Left ventricle myocardium inferior (tissue), 1 donor: ENCODE data around the gene LAMC3. TPM values are rescaled to one million over a fixed set of nuclear protein-coding genes. Genes with fewer than 3 reads are reported as not detected.

Experiments used
- DNase-seq: peaks from one replicate; pipeline ENCODE4 v3.0.0-alpha.2; 2020
- H3K27ac ChIP-seq: fragments of 200-600 bp; replicated peaks from 2 replicates; pipeline ENCODE4 v1.8.0; 2021
- H3K27me3 ChIP-seq: fragments of 200-600 bp; 2 replicates; pipeline ENCODE4 v1.8.0; 2021; ENCODE audit warnings: low read depth
- H3K36me3 ChIP-seq: fragments of 200-600 bp; 2 replicates; pipeline ENCODE4 v1.8.0; 2021
- H3K4me1 ChIP-seq: fragments of 200-600 bp; 2 replicates; pipeline ENCODE4 v1.8.0; 2021
- H3K4me3 ChIP-seq: fragments of 200-600 bp; 2 replicates; pipeline ENCODE4 v1.8.0; 2021; ENCODE audit warnings: mild to moderate bottlenecking, moderate library complexity
- H3K9me3 ChIP-seq: fragments of 200-600 bp; replicated peaks from 2 replicates; pipeline ENCODE4 v1.8.0; 2021
- intact Hi-C: fragments of 100-400 bp; cut with micrococcal nuclease; formaldehyde crosslinking; loops from one replicate; pipeline ENCODE4 v1.11.0; 2022
- total RNA-seq: library from RNA; stranded (reverse); fragmentation: NEBNext Ultra II Directional; extraction: Animal tissue kit (Norgen Biotek cat#: 25700); gene quantifications from one replicate; pipeline ENCODE4 v1.2.1, GENCODE V29; 2021
- TF ChIP-seq, protein P1 (sequence below): fragments of 200-600 bp; IDR thresholded peaks from 2 replicates; pipeline ENCODE4 v1.8.0; 2021; ENCODE audit warnings: antibody characterized with exemption, mild to moderate bottlenecking, borderline replicate concordance
- donor health status: DM: no; HTN: yes; CAD: no; lungs with severe emphysema.

Gene LAMC3
- total RNA-seq, 1 donor from 2014 or later = 0.66 TPM

DNA sequence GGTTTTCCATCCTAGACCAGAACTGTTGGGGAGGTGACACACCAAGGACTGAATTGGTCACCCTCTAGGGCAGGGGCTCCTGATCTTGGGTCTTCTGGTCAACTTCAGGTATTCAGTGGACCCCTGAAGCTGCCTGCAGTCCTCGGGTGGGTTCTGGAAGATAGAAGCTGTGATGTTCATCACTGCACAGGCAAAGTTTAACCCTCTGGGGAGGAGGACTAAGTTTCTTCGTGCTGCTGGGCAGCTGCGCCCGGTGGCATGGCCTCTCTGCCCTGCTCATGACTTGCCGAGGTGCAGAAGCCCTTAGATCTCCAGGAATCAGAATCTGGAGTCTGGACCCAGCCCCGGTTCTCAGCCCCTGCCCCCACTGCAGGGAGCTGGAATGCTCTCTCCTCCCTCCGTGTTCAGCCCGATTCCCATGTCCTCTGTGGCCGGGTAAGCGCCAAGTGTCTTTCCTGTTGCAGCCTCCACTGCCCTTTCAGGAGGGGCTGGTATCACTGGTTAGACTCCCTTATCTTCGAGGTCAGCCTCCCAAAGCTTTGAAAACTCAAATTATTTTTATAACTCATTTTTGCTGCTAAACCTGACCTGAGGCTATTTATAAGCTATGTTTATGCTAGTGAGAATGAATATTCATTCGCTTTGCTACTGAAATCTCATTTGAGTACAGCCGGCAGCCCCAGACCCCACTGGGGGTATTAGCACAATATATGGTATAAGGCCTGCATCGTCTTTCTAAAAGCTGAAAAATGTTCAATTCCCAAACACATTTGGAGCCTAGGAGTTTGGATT, 1.7 kb downstream of the LAMC3 start:
- no peaks in the 10 kb centered on the region for H3K36me3 ChIP-seq
- H3K27me3 ChIP-seq = peaks cover 90% of the 10 kb centered on the region
- no peak for DNase-seq
- H3K9me3 ChIP-seq = no peaks in the 10 kb centered on the region
- intact Hi-C loops = no loop called here
- peaks cover 7% of the 10 kb centered on the region for H3K4me1 ChIP-seq
- H3K4me3 ChIP-seq = no peak overlapping the region
- TF ChIP-seq, protein P1, sequence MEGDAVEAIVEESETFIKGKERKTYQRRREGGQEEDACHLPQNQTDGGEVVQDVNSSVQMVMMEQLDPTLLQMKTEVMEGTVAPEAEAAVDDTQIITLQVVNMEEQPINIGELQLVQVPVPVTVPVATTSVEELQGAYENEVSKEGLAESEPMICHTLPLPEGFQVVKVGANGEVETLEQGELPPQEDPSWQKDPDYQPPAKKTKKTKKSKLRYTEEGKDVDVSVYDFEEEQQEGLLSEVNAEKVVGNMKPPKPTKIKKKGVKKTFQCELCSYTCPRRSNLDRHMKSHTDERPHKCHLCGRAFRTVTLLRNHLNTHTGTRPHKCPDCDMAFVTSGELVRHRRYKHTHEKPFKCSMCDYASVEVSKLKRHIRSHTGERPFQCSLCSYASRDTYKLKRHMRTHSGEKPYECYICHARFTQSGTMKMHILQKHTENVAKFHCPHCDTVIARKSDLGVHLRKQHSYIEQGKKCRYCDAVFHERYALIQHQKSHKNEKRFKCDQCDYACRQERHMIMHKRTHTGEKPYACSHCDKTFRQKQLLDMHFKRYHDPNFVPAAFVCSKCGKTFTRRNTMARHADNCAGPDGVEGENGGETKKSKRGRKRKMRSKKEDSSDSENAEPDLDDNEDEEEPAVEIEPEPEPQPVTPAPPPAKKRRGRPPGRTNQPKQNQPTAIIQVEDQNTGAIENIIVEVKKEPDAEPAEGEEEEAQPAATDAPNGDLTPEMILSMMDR = no peak
- H3K27ac ChIP-seq = no peak overlapping the region

DNA sequence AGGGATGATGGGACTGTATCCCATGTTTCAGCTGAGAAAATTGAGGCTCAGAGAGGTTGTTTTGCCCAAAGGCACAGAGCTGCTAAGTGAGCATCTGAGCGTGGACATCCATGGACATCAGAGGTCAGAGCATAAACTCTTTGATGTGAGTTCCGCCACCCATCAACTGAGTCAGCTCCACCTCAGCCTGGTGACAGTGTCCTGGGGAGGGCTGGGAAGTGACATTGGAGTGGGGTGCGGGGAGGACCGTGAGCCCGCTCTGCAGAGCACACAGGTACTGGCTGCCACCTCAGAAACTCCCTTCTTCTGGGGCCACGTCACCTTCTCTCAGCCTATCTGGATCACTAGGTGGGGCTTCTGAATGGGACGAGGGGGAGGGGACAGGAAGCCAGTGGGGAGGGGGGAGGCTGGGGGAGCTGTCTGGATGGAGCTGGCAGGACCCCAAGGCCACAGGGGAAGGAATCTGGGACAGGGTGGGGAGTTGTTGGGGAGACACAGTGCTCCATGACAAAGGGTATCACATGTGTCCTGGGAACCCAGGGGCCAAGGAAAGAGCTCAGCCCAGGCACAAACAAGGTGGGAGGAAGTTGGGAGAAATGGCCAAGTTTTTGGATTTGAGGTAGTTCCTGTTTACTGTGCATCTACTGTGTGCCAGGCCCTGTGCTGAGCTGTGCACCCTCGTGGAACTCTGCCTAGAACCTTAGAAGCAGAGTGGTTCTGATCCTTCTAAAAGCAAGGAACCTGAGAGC, 2.5 kb downstream of the LAMC3 start:
- H3K36me3 ChIP-seq = no peaks in the 10 kb centered on the region
- H3K27ac ChIP-seq = no peak overlapping the region
- H3K27me3 ChIP-seq = peaks cover 92% of the 10 kb centered on the region
- no peak overlapping the region for H3K4me3 ChIP-seq
- TF ChIP-seq, protein P1 = no peak
- H3K9me3 ChIP-seq = no peaks in the 10 kb centered on the region
- H3K4me1 ChIP-seq = peaks cover 7% of the 10 kb centered on the region
- intact Hi-C loops = no loop called here
- no peak for DNase-seq

DNA sequence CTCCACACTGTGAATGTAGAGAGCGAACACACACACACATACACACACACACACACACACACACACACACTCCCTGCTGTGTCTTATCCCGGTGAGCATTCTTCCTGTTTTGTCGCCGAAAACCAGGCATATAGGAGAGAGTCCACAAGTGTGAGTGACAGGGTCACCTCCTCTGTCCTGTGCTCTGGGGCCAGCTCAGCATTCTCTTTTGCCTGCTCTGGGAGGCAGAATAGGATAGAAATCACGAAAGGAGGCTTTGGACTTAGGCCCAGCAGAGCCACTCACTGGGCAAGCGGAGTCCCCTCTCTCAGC, 3.0 kb downstream of the LAMC3 start:
- intact Hi-C loops = no loop called here
- H3K9me3 ChIP-seq = no peaks in the 10 kb centered on the region
- no peak overlapping the region for H3K27ac ChIP-seq
- no peak for DNase-seq
- H3K4me3 ChIP-seq = no peak overlapping the region
- TF ChIP-seq, protein P1 = no peak
- H3K27me3 ChIP-seq = peaks cover 92% of the 10 kb centered on the region
- no peaks in the 10 kb centered on the region for H3K36me3 ChIP-seq
- H3K4me1 ChIP-seq = peaks cover 7% of the 10 kb centered on the region

DNA sequence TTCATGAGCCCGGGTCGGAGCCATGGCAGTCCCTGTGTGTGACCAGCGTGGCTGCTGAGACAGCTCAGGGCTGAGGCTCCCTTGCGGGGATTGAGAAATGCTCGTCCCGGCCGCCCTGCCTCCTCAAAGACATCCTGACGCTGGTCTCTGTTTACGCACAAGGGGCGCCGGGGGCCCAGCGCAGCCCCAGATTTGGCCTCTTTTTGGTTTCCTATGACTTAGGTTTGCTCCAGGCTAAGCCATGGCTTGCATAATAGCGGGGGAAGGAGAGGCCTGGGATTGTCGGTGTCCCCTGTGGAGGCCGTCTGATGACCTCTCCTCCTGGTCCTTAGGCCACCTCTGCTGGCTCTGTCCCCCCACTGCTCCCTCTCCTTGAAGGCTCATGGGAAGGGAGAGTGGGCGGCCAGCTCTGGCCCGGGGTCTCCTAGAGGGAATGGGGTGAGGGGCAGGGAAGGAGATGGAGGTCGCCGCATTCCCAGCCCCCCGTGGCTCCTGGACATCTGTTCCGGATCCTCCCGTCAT, 3.5 kb downstream of the LAMC3 start:
- H3K9me3 ChIP-seq = no peaks in the 10 kb centered on the region
- no peak overlapping the region for H3K27ac ChIP-seq
- peaks cover 7% of the 10 kb centered on the region for H3K4me1 ChIP-seq
- H3K27me3 ChIP-seq = peaks cover 92% of the 10 kb centered on the region
- TF ChIP-seq, protein P1 = no peak
- no peaks in the 10 kb centered on the region for H3K36me3 ChIP-seq
- no peak overlapping the region for H3K4me3 ChIP-seq
- intact Hi-C loops = no loop called here
- DNase-seq = no peak

DNA sequence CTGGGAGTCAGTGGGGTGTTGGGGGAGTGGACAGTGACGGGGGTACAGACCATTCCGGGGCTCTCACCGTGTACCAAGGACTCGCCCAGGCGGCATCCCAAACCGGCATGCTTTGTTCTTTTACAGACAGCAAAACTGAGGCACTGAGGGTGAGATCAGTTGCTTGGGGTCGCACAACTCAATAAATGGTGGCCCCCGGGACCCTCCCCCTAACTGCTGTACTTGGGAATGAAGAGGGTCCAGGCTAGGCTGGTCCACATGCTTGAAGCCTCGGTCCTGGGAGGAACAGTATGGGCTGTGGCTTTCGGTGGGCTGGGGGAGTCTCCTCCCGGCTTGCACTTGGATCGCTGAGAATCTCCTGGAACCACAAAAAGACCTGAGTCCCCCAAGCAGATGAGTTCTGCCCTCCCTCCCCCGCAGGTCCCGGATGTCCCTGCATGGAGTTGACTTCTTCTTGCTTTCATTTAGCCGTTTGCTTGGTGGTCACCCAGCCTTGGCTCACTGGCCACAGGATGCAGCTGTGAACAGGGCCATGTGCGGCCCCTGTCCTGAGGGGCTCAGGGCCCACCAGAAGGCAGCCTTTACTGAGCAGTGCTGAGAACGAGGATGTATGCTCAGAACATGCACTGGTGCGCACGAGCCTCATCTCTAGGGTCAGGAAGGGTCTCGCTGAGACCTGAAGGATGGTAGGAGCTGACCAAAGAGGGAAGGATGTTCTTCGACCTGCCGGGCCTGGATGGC, 4.2 kb downstream of the LAMC3 start:
- Histone ChIP-seq H3K36me3 (no peaks in the 10 kb centered on the region), H3K4me1 (peaks cover 7% of the 10 kb centered on the region), H3K27me3 (peaks cover 88% of the 10 kb centered on the region), H3K27ac (no peak overlapping the region), H3K9me3 (no peaks in the 10 kb centered on the region), H3K4me3 (no peak overlapping the region)
- intact Hi-C loops = no loop called here
- no peak for DNase-seq
- TF ChIP-seq, protein P1 = no peak
